IMR-90 (cell line): ENCODE results near the gene PCBP3. TPM values are rescaled to one million over a fixed set of nuclear protein-coding genes. Genes with fewer than 3 reads are reported as not detected.

Experiments
- ATAC-seq: fragments of 200-7000 bp; cut with Tn5 transposase; 2 replicates; pipeline ENCODE4 v1.9.1; 2020; ENCODE audit warnings: low read depth, mild to moderate bottlenecking, moderate library complexity
- BruUV-seq: library from RNA; stranded (reverse); fragments of 400-500 nt; replicated peaks from 2 replicates; lab custom pipeline; 2021; lab: Mats Ljungman, UMichigan
- CTCF ChIA-PET: fragments of 300-600 bp; formaldehyde crosslinking; extraction: SDS; loops from one replicate; lab custom pipeline; 2021; ENCODE audit warnings: antibody characterized with exemption; lab: Yijun Ruan, JAX
- POLR2A ChIA-PET: fragments of 300-600 bp; sonication (Branson Sonifier 250); formaldehyde crosslinking; loops from one replicate; lab custom pipeline; 2022; ENCODE audit warnings: antibody characterized with exemption; ENCODE audit not compliant: unreplicated experiment; lab: Charles Lee
- DNase-seq: peaks from one replicate; pipeline ENCODE4 v3.0.0; 2013
- H2AFZ ChIP-seq: replicated peaks from 2 replicates; pipeline ENCODE3; 2013; ENCODE audit warnings: low read length, mild to moderate bottlenecking; ENCODE audit not compliant: poor library complexity
- H2AK5ac ChIP-seq: 2 replicates; pipeline ENCODE4 v1.6.1; 2013; ENCODE audit warnings: low read depth, low read length, inconsistent platforms
- H2AK9ac ChIP-seq: replicated peaks from 2 replicates; pipeline ENCODE3; 2013; ENCODE audit warnings: mild to moderate bottlenecking, low read depth, low read length, moderate library complexity; ENCODE audit not compliant: poor library complexity
- H2BK120ac ChIP-seq: 2 replicates; pipeline ENCODE4 v1.6.1; 2013; ENCODE audit warnings: low read depth, low read length, inconsistent platforms
- H2BK15ac ChIP-seq: 3 replicates; pipeline ENCODE4 v1.6.1; 2013; ENCODE audit warnings: low read depth, low read length, inconsistent platforms
- H2BK20ac ChIP-seq: 2 replicates; pipeline ENCODE4 v1.6.1; 2013; ENCODE audit warnings: low read depth, mild to moderate bottlenecking, inconsistent platforms, low read length, moderate library complexity
- H2BK5ac ChIP-seq: 2 replicates; pipeline ENCODE4 v1.6.1; 2013; ENCODE audit warnings: mild to moderate bottlenecking, low read depth, low read length, inconsistent platforms; ENCODE audit not compliant: poor library complexity, severe bottlenecking
- H3K14ac ChIP-seq: replicated peaks from 2 replicates; pipeline ENCODE4 v1.6.1; 2013; ENCODE audit warnings: low read depth, low read length, inconsistent platforms
- H3K18ac ChIP-seq: 2 replicates; pipeline ENCODE4 v1.6.1; 2013; ENCODE audit warnings: low read depth, low read length, control low read depth
- H3K23ac ChIP-seq: 2 replicates; pipeline ENCODE4 v1.6.1; 2013; ENCODE audit warnings: low read depth, low read length, inconsistent platforms
- H3K27ac ChIP-seq: 2 replicates; pipeline ENCODE4 v1.5.1; 2013; ENCODE audit warnings: mild to moderate bottlenecking, control low read depth, low read length; ENCODE audit not compliant: insufficient read depth
- H3K27me3 ChIP-seq: 2 replicates; pipeline ENCODE4 v1.6.1; 2013; ENCODE audit warnings: low read length; ENCODE audit not compliant: control insufficient read depth, insufficient read depth
- H3K36me3 ChIP-seq: 2 replicates; pipeline ENCODE4 v1.6.1; 2013; ENCODE audit warnings: low read length, mixed read lengths; ENCODE audit not compliant: control insufficient read depth, insufficient read depth
- H3K4ac ChIP-seq: 2 replicates; pipeline ENCODE4 v1.6.1; 2013; ENCODE audit warnings: low read depth, low read length, inconsistent platforms
- H3K4me1 ChIP-seq: 2 replicates; pipeline ENCODE4 v1.6.1; 2013; ENCODE audit warnings: low read length, mixed read lengths; ENCODE audit not compliant: control insufficient read depth, insufficient read depth
- H3K4me2 ChIP-seq: 2 replicates; pipeline ENCODE4 v1.6.1; 2013; ENCODE audit warnings: low read depth, mild to moderate bottlenecking, control low read depth, low read length, moderate library complexity
- H3K4me3 ChIP-seq: 2 replicates; pipeline ENCODE4 v1.5.1; 2013; ENCODE audit warnings: low read depth, mild to moderate bottlenecking, control low read depth, low read length, moderate library complexity; ENCODE audit not compliant: insufficient read depth
- H3K56ac ChIP-seq: 2 replicates; pipeline ENCODE4 v1.6.1; 2013; ENCODE audit warnings: low read length, inconsistent platforms; ENCODE audit not compliant: insufficient read depth; ENCODE audit errors: extremely low read depth
- H3K79me1 ChIP-seq, 2 experiments: 2 replicates each; pipeline ENCODE4 v1.6.1; 2013; ENCODE audit warnings: low read length in 2 of 2, inconsistent platforms in 1 of 2, low read depth in 1 of 2
- H3K9ac ChIP-seq: 2 replicates; pipeline ENCODE4 v1.6.1; 2013; ENCODE audit warnings: low read depth, low read length, control low read depth
- H3K9me1 ChIP-seq: 2 replicates; pipeline ENCODE4 v1.6.1; 2013; ENCODE audit warnings: low read length, inconsistent platforms; ENCODE audit not compliant: insufficient read depth
- H3K9me3 ChIP-seq: 2 replicates; pipeline ENCODE4 v1.6.1; 2013; ENCODE audit warnings: low read length; ENCODE audit not compliant: control insufficient read depth, insufficient read depth
- H4K20me1 ChIP-seq: 2 replicates; pipeline ENCODE4 v1.6.1; 2013; ENCODE audit warnings: low read length, inconsistent platforms; ENCODE audit not compliant: insufficient read depth
- H4K5ac ChIP-seq: 2 replicates; pipeline ENCODE4 v1.6.1; 2013; ENCODE audit warnings: mild to moderate bottlenecking, low read depth, low read length, control low read depth
- H4K8ac ChIP-seq, 2 experiments: 2 replicates each; pipeline ENCODE4 v1.6.1; 2013; ENCODE audit warnings: low read depth in 2 of 2, low read length in 2 of 2, control low read depth in 1 of 2, inconsistent platforms in 1 of 2
- H4K91ac ChIP-seq: 2 replicates; pipeline ENCODE4 v1.6.1; 2013; ENCODE audit warnings: low read depth, low read length, inconsistent platforms; ENCODE audit not compliant: insufficient read depth
- MAZ ChIP-seq: IDR thresholded peaks from 2 replicates; pipeline ENCODE4 v1.6.1; 2012; ENCODE audit warnings: low read depth, mild to moderate bottlenecking, low read length, improper control_type of control experiment, moderate library complexity, borderline replicate concordance
- WGBS, 2 experiments: methylation state at CpG; one replicate each; pipeline versions ENCODE4 v1.1.5 to v1.1.7; 2013; ENCODE audit warnings: missing lambda C conversion rate in 2 of 2; ENCODE audit not compliant: insufficient read length in 1 of 2; ENCODE audit errors: extremely low coverage in 2 of 2; 5-methylcytosine and 5-hydroxymethylcytosine counted together
- dilution Hi-C: fragments of 300-500 bp; cut with HindIII; formaldehyde crosslinking; loops from one replicate; pipeline ENCODE4 v1.14.3; 2018; ENCODE audit warnings: low sequenced_read_pairs; ENCODE audit not compliant: unreplicated experiment
- in situ Hi-C: fragments of 300-500 bp; cut with MboI; formaldehyde crosslinking; loops from 3 replicates; pipeline ENCODE4 v1.14.3; 2019; ENCODE audit warnings: low sequenced_read_pairs, inconsistent platforms, mixed read lengths
- intact Hi-C: fragments of 100-400 bp; cut with micrococcal nuclease; formaldehyde crosslinking; loops from 2 replicates; pipeline ENCODE4 v1.10.0; 2022
- polyA plus RNA-seq, 3 experiments: library from polyadenylated mRNA; depleted of rRNA; stranded (reverse); fragments of >200 nt; gene quantifications; 2 replicates each; pipeline ENCODE4 v1.2.3, GENCODE V29; 2012; ENCODE audit warnings: low replicate concordance in 1 of 3
- total RNA-seq: library from RNA; depleted of rRNA; stranded (reverse); fragments of >200 nt; gene quantifications from 2 replicates; pipeline ENCODE4 v1.2.3, GENCODE V29; 2012

PCBP3 gene
- total and polyA plus RNA-seq, 2 of the 4 experiments (the other 2 are of a cell fraction) = 2.9 to 3.9 TPM

GRCh38 chr21:45945868-45946210 is 302.3 kb downstream of the PCBP3 start:
- DNase-seq = no peak
- 72% methylated on average over 10 of the region's 12 CpGs; no CpG with 5 or more reads in 1 of the 2 experiments for WGBS, 2 experiments

More at GRCh38 chr21:45945868-45946210, 302.3 kb downstream of the PCBP3 start:
- peaks cover 3% of the 10 kb centered on the region; the same call in 1 of the 2 replicates for H3K4me1 ChIP-seq
- H2AK9ac ChIP-seq = no peak overlapping the region
- no peak overlapping the region for H3K4me2 ChIP-seq
- no peaks in the 10 kb centered on the region for H3K79me1 ChIP-seq
- H3K4me3 ChIP-seq = no peak overlapping the region
- no peak overlapping the region for H4K8ac ChIP-seq
- POLR2A ChIA-PET = no interaction called here
- no peak overlapping the region for H2AK5ac ChIP-seq
- CTCF ChIA-PET = no interaction called here
- no peak overlapping the region for H4K91ac ChIP-seq
- no peak overlapping the region for H3K56ac ChIP-seq
- no peak overlapping the region for H2AFZ ChIP-seq
- H2BK120ac ChIP-seq = no peak overlapping the region
- dilution Hi-C loops = no loop called here
- no peak for ATAC-seq
- in situ Hi-C loops = no loop called here
- no peak overlapping the region for H3K9ac ChIP-seq
- H3K4ac ChIP-seq = no peak overlapping the region
- TF ChIP-seq MAZ = no peak
- no peak overlapping the region for H4K5ac ChIP-seq
- H4K20me1 ChIP-seq = no peaks in the 10 kb centered on the region
- no TSS peak for BruUV-seq
- H2BK5ac ChIP-seq = no peak overlapping the region
- no peak overlapping the region for H3K18ac ChIP-seq
- H3K36me3 ChIP-seq = no peaks in the 10 kb centered on the region
- no peaks in the 10 kb centered on the region for H3K9me3 ChIP-seq
- no peak overlapping the region for H2BK20ac ChIP-seq
- no peaks in the 10 kb centered on the region for H3K9me1 ChIP-seq
- no peak overlapping the region for H3K14ac ChIP-seq
- H3K27me3 ChIP-seq = no peaks in the 10 kb centered on the region; the same call in 1 of the 2 replicates
- H3K27ac ChIP-seq = no peak overlapping the region
- no peak overlapping the region for H3K23ac ChIP-seq
- no peak overlapping the region for H2BK15ac ChIP-seq
- intact Hi-C loops = no loop called here
